Measurements from ENCODE around the gene LRRC9. TPM values are rescaled to one million over a fixed set of nuclear protein-coding genes. Genes with fewer than 3 reads are reported as not detected.

Gene LRRC9
- total RNA-seq, 1 experiment from 2014 or later: 0.77 TPM

- H4K91ac ChIP-seq (ENCODE audit: insufficient read length, low read depth, low read length): no peak overlapping the region
These were observed 387 bp downstream of the LRRC9 start for GRCh38 chr14:59920378-59920683.

More at GRCh38 chr14:59920378-59920683, 387 bp downstream of the LRRC9 start:
- Histone ChIP-seq H3K9ac (ENCODE audit: extremely low read depth, insufficient read length, low read length) (peak overlapping the region; percentile 12), H3K56ac (ENCODE audit: insufficient read length, low read depth, low read length) (no peak overlapping the region), H3K79me2 (ENCODE audit: insufficient read depth, low read length) (no peaks in the 10 kb centered on the region), H2AFZ (ENCODE audit: low read length) (no peak overlapping the region), H3K79me1 (ENCODE audit: insufficient read depth, low read depth, low read length, poor library complexity, severe bottlenecking) (no peaks in the 10 kb centered on the region), H4K5ac (ENCODE audit: insufficient read length, low read depth, low read length) (no peak overlapping the region), H3K4ac (ENCODE audit: low read depth, low read length) (no peak overlapping the region), H3K18ac (ENCODE audit: insufficient read length, low read depth, low read length) (peak overlapping the region; percentile 59), H2BK12ac (ENCODE audit: insufficient read length, low read depth, low read length) (no peak overlapping the region), H3K27me3 (ENCODE audit: insufficient read depth, low read length) (no peaks in the 10 kb centered on the region), H2BK20ac (ENCODE audit: low read depth, low read length, poor library complexity, severe bottlenecking) (no peak overlapping the region), H2BK15ac (ENCODE audit: low read depth, low read length) (no peak overlapping the region), H3T11ph (ENCODE audit: low read length) (no peak overlapping the region), H4K20me1 (ENCODE audit: control insufficient read depth, insufficient read depth, insufficient read length) (no peaks in the 10 kb centered on the region), H3K9me3 (ENCODE audit: control insufficient read depth, low read depth, low read length) (no peaks in the 10 kb centered on the region), H2BK120ac (ENCODE audit: low read depth, low read length, poor library complexity, severe bottlenecking) (no peak overlapping the region), H3K14ac (ENCODE audit: insufficient read depth, low read length) (peak overlapping the region; percentile 70; the same call in 1 of the 2 replicates), H3K27ac (ENCODE audit: insufficient read length, low read depth, low read length) (no peak overlapping the region), H2AK5ac (ENCODE audit: insufficient read length, low read length) (no peak overlapping the region), H2BK5ac (ENCODE audit: insufficient read length, low read length) (no peak overlapping the region), H3K23ac (ENCODE audit: insufficient read length, low read depth, low read length) (no peak overlapping the region), H3K4me1 (ENCODE audit: insufficient read depth, low read length) (no peaks in the 10 kb centered on the region), H4K8ac (replicated peaks; ENCODE audit: insufficient read length, low read depth, low read length) (no peak overlapping the region), H3K23me2 (ENCODE audit: insufficient read length, low read depth, low read length, poor library complexity, severe bottlenecking) (peaks cover 8% of the 10 kb centered on the region), H3K4me2 (ENCODE audit: insufficient read depth, insufficient read length, low read length) (peak overlapping the region; percentile 92)
- DNase-seq: no peak
- H3K4me3 Mint-ChIP-seq: peak overlapping the region; percentile 81 to 88
- H3K27ac Mint-ChIP-seq: peak overlapping the region; percentile 49 to 99 (median 93); a peak in 6 of 7 replicates
- no CpG with 5 or more reads among the region's 1 CpG for WGBS (ENCODE audit: extremely low coverage, insufficient read length, low lambda C conversion rate)
- H3K4me1 Mint-ChIP-seq: peaks cover 11 to 14% of the 10 kb centered on the region in 2 experiments
- H3K9me3 Mint-ChIP-seq: no peaks in the 10 kb centered on the region
- peaks cover 2% of the 10 kb centered on the region for H3K27me3 Mint-ChIP-seq (ENCODE audit: low read depth)
- H3K36me3 Mint-ChIP-seq (ENCODE audit: insufficient read depth in 1 of 3, low read depth in 3 of 3): peaks cover 2 to 11% (median 2%) of the 10 kb centered on the region in 3 experiments; a peak in 4 of 7 replicates
- TF ChIP-seq, protein P1, sequence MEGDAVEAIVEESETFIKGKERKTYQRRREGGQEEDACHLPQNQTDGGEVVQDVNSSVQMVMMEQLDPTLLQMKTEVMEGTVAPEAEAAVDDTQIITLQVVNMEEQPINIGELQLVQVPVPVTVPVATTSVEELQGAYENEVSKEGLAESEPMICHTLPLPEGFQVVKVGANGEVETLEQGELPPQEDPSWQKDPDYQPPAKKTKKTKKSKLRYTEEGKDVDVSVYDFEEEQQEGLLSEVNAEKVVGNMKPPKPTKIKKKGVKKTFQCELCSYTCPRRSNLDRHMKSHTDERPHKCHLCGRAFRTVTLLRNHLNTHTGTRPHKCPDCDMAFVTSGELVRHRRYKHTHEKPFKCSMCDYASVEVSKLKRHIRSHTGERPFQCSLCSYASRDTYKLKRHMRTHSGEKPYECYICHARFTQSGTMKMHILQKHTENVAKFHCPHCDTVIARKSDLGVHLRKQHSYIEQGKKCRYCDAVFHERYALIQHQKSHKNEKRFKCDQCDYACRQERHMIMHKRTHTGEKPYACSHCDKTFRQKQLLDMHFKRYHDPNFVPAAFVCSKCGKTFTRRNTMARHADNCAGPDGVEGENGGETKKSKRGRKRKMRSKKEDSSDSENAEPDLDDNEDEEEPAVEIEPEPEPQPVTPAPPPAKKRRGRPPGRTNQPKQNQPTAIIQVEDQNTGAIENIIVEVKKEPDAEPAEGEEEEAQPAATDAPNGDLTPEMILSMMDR (conservative IDR thresholded peaks at IDR 0.05): no peak
